HepG2 (cell line): ENCODE data around the gene RBM6. TPM values are rescaled to one million over a fixed set of nuclear protein-coding genes. Genes with fewer than 3 reads are reported as not detected.

Source experiments
- CBX5 ChIP-seq: sonication (generic); formaldehyde crosslinking; IDR thresholded peaks from 2 replicates; pipeline ENCODE4 v1.4.0; 2020; ENCODE audit warnings: missing genetic modification reagents, borderline replicate concordance
- CREB1 ChIP-seq, 2 experiments: fragments of 450-650 bp in 1 of 2; IDR thresholded peaks; 2 replicates each; pipeline ENCODE4 v1.6.1; 2016 to 2017; ENCODE audit warnings: control low read depth in 1 of 2, mild to moderate bottlenecking in 1 of 2, missing compliant biosample characterization in 1 of 2, missing genetic modification characterization in 1 of 2
- CREM ChIP-seq, 2 experiments: sonication (generic) in 1 of 2; formaldehyde crosslinking in 1 of 2; IDR thresholded peaks; 2 replicates each; pipeline versions ENCODE4 v1.4.0 to v1.6.1; 2016 to 2020; ENCODE audit warnings: antibody characterized with exemption in 1 of 2, mild to moderate bottlenecking in 1 of 2, missing genetic modification reagents in 1 of 2
- DPF2 ChIP-seq: sonication (generic); formaldehyde crosslinking; IDR thresholded peaks from 2 replicates; pipeline ENCODE4 v1.4.0; 2020; ENCODE audit warnings: mild to moderate bottlenecking, low read depth, missing genetic modification reagents, borderline replicate concordance
- EEA1 ChIP-seq: sonication (generic); formaldehyde crosslinking; IDR thresholded peaks from 2 replicates; pipeline ENCODE4 v1.5.1; 2020; ENCODE audit warnings: mild to moderate bottlenecking, missing genetic modification reagents, borderline replicate concordance
- FOXJ3 ChIP-seq: sonication (generic); formaldehyde crosslinking; IDR thresholded peaks from 2 replicates; pipeline ENCODE4 v1.4.0; 2020; ENCODE audit warnings: missing genetic modification reagents, mild to moderate bottlenecking, borderline replicate concordance
- HDAC1 ChIP-seq: sonication (generic); formaldehyde crosslinking; IDR thresholded peaks from 2 replicates; pipeline ENCODE4 v1.5.1; 2020; ENCODE audit warnings: mild to moderate bottlenecking, missing genetic modification reagents
- HOXA5 ChIP-seq: sonication (generic); formaldehyde crosslinking; IDR thresholded peaks from 2 replicates; pipeline ENCODE4 v1.4.0; 2020; ENCODE audit warnings: missing genetic modification reagents
- ISL2 ChIP-seq: sonication (generic); formaldehyde crosslinking; IDR thresholded peaks from 2 replicates; pipeline ENCODE4 v1.5.0; 2020; ENCODE audit warnings: missing genetic modification reagents
- NCOR1 ChIP-seq: fragments of 200-600 bp; sonication (generic); IDR thresholded peaks from 2 replicates; pipeline ENCODE4 v1.7.0; 2017; ENCODE audit warnings: antibody characterized with exemption, low read length, borderline replicate concordance
- REPIN1 ChIP-seq: sonication (generic); formaldehyde crosslinking; IDR thresholded peaks from 2 replicates; pipeline ENCODE4 v1.8.0; 2022; ENCODE audit warnings: missing genetic modification reagents, low read depth, mild to moderate bottlenecking, borderline replicate concordance
- RXRB ChIP-seq: IDR thresholded peaks from 2 replicates; pipeline ENCODE4 v1.6.1; 2016; ENCODE audit warnings: borderline replicate concordance, missing genetic modification reagents, missing compliant biosample characterization
- SNAPC5 ChIP-seq: sonication (generic); formaldehyde crosslinking; IDR thresholded peaks from 2 replicates; pipeline ENCODE4 v1.8.1; 2023; ENCODE audit warnings: mild to moderate bottlenecking, missing genetic modification reagents, borderline replicate concordance
- SOX5 ChIP-seq: IDR thresholded peaks from 2 replicates; pipeline ENCODE4 v1.6.1; 2016; ENCODE audit warnings: borderline replicate concordance
- TERF1 ChIP-seq: sonication (generic); formaldehyde crosslinking; IDR thresholded peaks from 2 replicates; pipeline ENCODE4 v1.8.0; 2022; ENCODE audit warnings: mild to moderate bottlenecking, missing genetic modification reagents, moderate library complexity
- THYN1 ChIP-seq: sonication (generic); formaldehyde crosslinking; IDR thresholded peaks from 2 replicates; pipeline ENCODE4 v1.8.1; 2023; ENCODE audit warnings: low read depth, mild to moderate bottlenecking, moderate library complexity, missing genetic modification reagents, borderline replicate concordance
- TRAFD1 ChIP-seq: sonication (generic); formaldehyde crosslinking; IDR thresholded peaks from 2 replicates; pipeline ENCODE4 v1.5.1; 2020; ENCODE audit warnings: missing genetic modification reagents, mild to moderate bottlenecking, borderline replicate concordance
- XRCC5 ChIP-seq: fragments of 200-400 bp; formaldehyde crosslinking; optimal IDR thresholded peaks from 2 replicates; pipeline ENCODE3; 2017; ENCODE audit warnings: mild to moderate bottlenecking, low read length
- ZKSCAN1 ChIP-seq: fragments of 150-350 bp; IDR thresholded peaks from 2 replicates; pipeline ENCODE4 v1.6.1; 2014; ENCODE audit warnings: low read length
- ZNF282 ChIP-seq: fragments of 450-650 bp; IDR thresholded peaks from 2 replicates; pipeline ENCODE4 v1.6.1; 2018; ENCODE audit not compliant: partially characterized antibody
- ZNF333 ChIP-seq: sonication (generic); formaldehyde crosslinking; IDR thresholded peaks from 2 replicates; pipeline ENCODE4 v1.4.0; 2020; ENCODE audit warnings: mild to moderate bottlenecking, missing genetic modification reagents, borderline replicate concordance
- ZNF44 ChIP-seq: sonication (generic); formaldehyde crosslinking; IDR thresholded peaks from 2 replicates; pipeline ENCODE4 v1.5.1; 2020; ENCODE audit warnings: mild to moderate bottlenecking, missing genetic modification reagents
- ZNF546 ChIP-seq: sonication (generic); formaldehyde crosslinking; conservative IDR thresholded peaks from 2 replicates; pipeline ENCODE4 v1.8.1; 2023; ENCODE audit warnings: mild to moderate bottlenecking, missing genetic modification reagents
- ZNF629 ChIP-seq: sonication (generic); formaldehyde crosslinking; conservative IDR thresholded peaks from 2 replicates; pipeline ENCODE4 v1.5.0; 2020; ENCODE audit warnings: missing genetic modification reagents
- ZNF720 ChIP-seq: sonication (generic); formaldehyde crosslinking; IDR thresholded peaks from 2 replicates; pipeline ENCODE4 v1.4.0; 2020; ENCODE audit warnings: missing genetic modification reagents
- ZNF792 ChIP-seq: IDR thresholded peaks from 2 replicates; pipeline ENCODE4 v1.6.1; 2016
- polyA plus RNA-seq, 8 experiments: library from polyadenylated mRNA; depleted of rRNA in 3 of 8; stranded (reverse) in 7 of 8; unstranded in 1 of 8; fragments of >200 nt; fragmentation: Illumina TruSeq in 4 of 8; extraction: Trizol in 4 of 8; gene quantifications; 2 replicates each; pipeline versions ENCODE4 v1.2.1 to v1.2.3, GENCODE V29; 2011 to 2016; ENCODE audit warnings: low read depth in 4 of 8, missing spikeins in 1 of 8, mixed read lengths in 1 of 8; ENCODE audit not compliant: insufficient read depth in 1 of 8
- total RNA-seq, 5 experiments: library from RNA; depleted of rRNA; stranded (reverse); fragments of >200 nt; fragmentation: Illumina TruSeq; extraction: Trizol; gene quantifications; 2 replicates each; pipeline ENCODE4 v1.2.3, GENCODE V29; 2016; ENCODE audit warnings: low read depth in 1 of 5

RBM6 gene
- total and polyA plus RNA-seq, 2 of the 13 experiments (the other 11 are each of a cell fraction or from before 2014, with no cell fraction given) = 72.7 to 86.1 TPM

- TF ChIP-seq TRAFD1 (no peak), XRCC5 (peak; percentile 50), THYN1 (CRISPR knock-in tag) (no peak), FOXJ3 (peak; percentile 68; the same call in 1 of the 2 replicates), ZNF333 (CRISPR knock-in tag) (peak; percentile 89), HDAC1 (CRISPR knock-in tag) (peak; percentile 92), ISL2 (peak; percentile 75; the same call in 1 of the 2 replicates), ZKSCAN1 (no peak), ZNF546 (CRISPR knock-in tag) (no peak), ZNF792 (CRISPR knock-in tag) (peak; percentile 78), ZNF44 (CRISPR knock-in tag) (0 out of 2 replicates have a peak, but pooled peaks have one; percentile 11), NCOR1 (peak; percentile 37; the same call in 1 of the 2 replicates), CREM (IDR thresholded peaks at IDR 0.05) (peak; percentile 97), CREM (CRISPR knock-in tag; IDR thresholded peaks at IDR 0.05) (no peak), DPF2 (CRISPR knock-in tag) (no peak), TERF1 (no peak), RXRB (CRISPR knock-in tag) (peak; percentile 34), ZNF720 (CRISPR knock-in tag) (no peak), ZNF629 (CRISPR knock-in tag) (no peak; the same call in 1 of the 2 replicates), EEA1 (CRISPR knock-in tag) (0 out of 2 replicates have a peak, but pooled peaks have one; percentile 41), ZNF282 (no peak), CBX5 (CRISPR knock-in tag) (0 out of 2 replicates have a peak, but pooled peaks have one; percentile 37), REPIN1 (peak; percentile 78; the same call in 1 of the 2 replicates), HOXA5 (peak; percentile 93), CREB1 (IDR thresholded peaks at IDR 0.05) (peak; percentile 76), CREB1 (CRISPR knock-in tag; IDR thresholded peaks at IDR 0.05) (peak; percentile 95), SNAPC5 (CRISPR knock-in tag) (0 out of 2 replicates have a peak, but pooled peaks have one; percentile 69), SOX5 (CRISPR knock-in tag) (peak; percentile 48; the same call in 1 of the 2 replicates)
Measured at GRCh38 chr3:49939858-49940666, at the start of gene RBM6 (continued).
